Prostate gland (tissue), 2 donors: ENCODE results near the gene NAALADL2.

Experiments used
- CTCF ChIP-seq, 4 experiments: fragments of 200-600 bp in 2 of 4; fragments of 450-650 bp in 2 of 4; sonication (generic) in 2 of 4; IDR thresholded peaks; 1 replicate in 3 of 4; 2 replicates in 1 of 4; pipeline ENCODE4 v1.5.1; 2016 to 2019; ENCODE audit warnings: antibody characterized with exemption in 4 of 4, mild to moderate bottlenecking in 2 of 4, moderate library complexity in 2 of 4
- POLR2A ChIP-seq: fragments of 450-650 bp; IDR thresholded peaks from one replicate; pipeline ENCODE4 v1.6.1; 2016; ENCODE audit warnings: antibody characterized with exemption, mild to moderate bottlenecking
- POLR2AphosphoS5 ChIP-seq: sonication (generic); formaldehyde crosslinking; IDR thresholded peaks from one replicate; pipeline ENCODE4 v1.6.1; 2017; ENCODE audit warnings: antibody characterized with exemption

GRCh38 chr3:175091426-175092114, 232.4 kb downstream of the NAALADL2 start:
- TF ChIP-seq CTCF (IDR thresholded peaks at IDR 0.05) (no peak), POLR2A (no peak), POLR2AphosphoS5 (no peak)
